Nephron (organoid): ENCODE data around the gene PVALEF.

Source experiments
- H3K27ac Mint-ChIP-seq, 3 experiments: 2 replicates each; pipeline ENCODE4 v1.8.0; 2020; ENCODE audit warnings: mixed read lengths in 3 of 3, mild to moderate bottlenecking in 2 of 3, moderate library complexity in 1 of 3
- H3K27me3 Mint-ChIP-seq: 2 replicates; pipeline ENCODE4 v1.8.0; 2021; ENCODE audit warnings: low read depth, mild to moderate bottlenecking, moderate library complexity, mixed read lengths
- H3K36me3 Mint-ChIP-seq: 2 replicates; pipeline ENCODE4 v1.8.0; 2020; ENCODE audit warnings: low read depth, mixed read lengths
- H3K4me1 Mint-ChIP-seq: 2 replicates; pipeline ENCODE4 v1.8.0; 2020; ENCODE audit warnings: mixed read lengths
- H3K4me3 Mint-ChIP-seq, 3 experiments: 2 replicates each; pipeline ENCODE4 v1.8.0; 2020; ENCODE audit warnings: mild to moderate bottlenecking in 3 of 3, mixed read lengths in 3 of 3, moderate library complexity in 2 of 3
- H3K9me3 Mint-ChIP-seq: 2 replicates; pipeline ENCODE4 v1.8.0; 2020; ENCODE audit warnings: mixed read lengths
- CTCF ChIP-seq, 3 experiments: fragments of 200-600 bp; sonication (generic); IDR thresholded peaks; one replicate each; pipeline ENCODE4 v1.5.0; 2021; ENCODE audit warnings: antibody characterized with exemption in 3 of 3; ENCODE audit not compliant: unreplicated experiment in 3 of 3

PVALEF gene

GRCh38 chr17:81197831-81198490 is 32.7 kb downstream of the PVALEF start:
- H3K9me3 Mint-ChIP-seq = no peaks in the 10 kb centered on the region
- no peak overlapping the region for H3K4me3 Mint-ChIP-seq
- no peak for TF ChIP-seq CTCF (IDR thresholded peaks at IDR 0.05; ENCODE audit: unreplicated experiment in 3 of 3)
- peaks cover 8% of the 10 kb centered on the region for H3K36me3 Mint-ChIP-seq
- no peaks in the 10 kb centered on the region for H3K27me3 Mint-ChIP-seq
- no peaks in the 10 kb centered on the region for H3K4me1 Mint-ChIP-seq
- H3K27ac Mint-ChIP-seq = no peak overlapping the region

- no peaks in the 10 kb centered on the region for H3K9me3 Mint-ChIP-seq
These were observed 33.6 kb downstream of the PVALEF start for GRCh38 chr17:81198826-81199481.

GRCh38 chr17:81199482-81199830 is 34.1 kb downstream of the PVALEF start:
- no peaks in the 10 kb centered on the region for H3K9me3 Mint-ChIP-seq

More at GRCh38 chr17:81198826-81199481, 33.6 kb downstream of the PVALEF start:
- no peaks in the 10 kb centered on the region for H3K27me3 Mint-ChIP-seq
- H3K4me1 Mint-ChIP-seq = no peaks in the 10 kb centered on the region
- peaks cover 8% of the 10 kb centered on the region for H3K36me3 Mint-ChIP-seq
- H3K4me3 Mint-ChIP-seq = no peak overlapping the region
- H3K27ac Mint-ChIP-seq = no peak overlapping the region
- TF ChIP-seq CTCF (IDR thresholded peaks at IDR 0.05; ENCODE audit: unreplicated experiment in 3 of 3) = no peak

GRCh38 chr17:81200201-81200600 is 34.9 kb downstream of the PVALEF start:
- TF ChIP-seq CTCF (IDR thresholded peaks at IDR 0.05; ENCODE audit: unreplicated experiment in 3 of 3) = no peak
- no peak overlapping the region for H3K4me3 Mint-ChIP-seq
- H3K27me3 Mint-ChIP-seq = no peaks in the 10 kb centered on the region
- no peak overlapping the region for H3K27ac Mint-ChIP-seq
- no peaks in the 10 kb centered on the region for H3K4me1 Mint-ChIP-seq
- peaks cover 4% of the 10 kb centered on the region for H3K36me3 Mint-ChIP-seq
- H3K9me3 Mint-ChIP-seq = no peaks in the 10 kb centered on the region

More at GRCh38 chr17:81199482-81199830, 34.1 kb downstream of the PVALEF start:
- Mint-ChIP-seq H3K4me3 (no peak overlapping the region), H3K4me1 (no peaks in the 10 kb centered on the region), H3K36me3 (peaks cover 8% of the 10 kb centered on the region), H3K27ac (no peak overlapping the region), H3K27me3 (no peaks in the 10 kb centered on the region)
- TF ChIP-seq CTCF (IDR thresholded peaks at IDR 0.05; ENCODE audit: unreplicated experiment in 3 of 3) = no peak

GRCh38 chr17:81200695-81201580 is 35.6 kb downstream of the PVALEF start:
- no peaks in the 10 kb centered on the region for H3K4me1 Mint-ChIP-seq
- H3K27ac Mint-ChIP-seq = no peak overlapping the region
- peaks cover 4% of the 10 kb centered on the region for H3K36me3 Mint-ChIP-seq
- H3K4me3 Mint-ChIP-seq = no peak overlapping the region
- H3K9me3 Mint-ChIP-seq = no peaks in the 10 kb centered on the region
- no peaks in the 10 kb centered on the region for H3K27me3 Mint-ChIP-seq
- peak; percentile 50 to 70 (median 60) for TF ChIP-seq CTCF (IDR thresholded peaks at IDR 0.05; ENCODE audit: unreplicated experiment in 3 of 3)
